ENCODE results near the gene LPAR6.

DNA sequence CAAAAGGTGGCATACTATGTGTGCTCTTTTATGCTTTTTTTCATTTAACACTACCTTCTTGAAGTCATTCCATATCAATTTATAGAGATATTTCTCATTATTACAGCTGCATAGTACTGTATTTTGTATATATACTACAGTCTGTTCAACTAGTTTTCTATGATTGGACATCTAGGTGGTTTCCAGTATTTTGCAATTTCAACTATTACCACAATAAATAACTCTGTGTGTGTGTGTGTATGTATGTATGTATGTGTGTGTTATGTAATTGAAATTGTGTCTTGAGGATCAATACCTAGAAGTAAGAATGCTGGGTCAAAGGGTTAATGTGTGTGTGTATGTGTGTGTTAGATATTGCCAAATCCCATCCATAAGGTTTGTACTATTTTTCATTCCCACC is 7.0 kb downstream of the LPAR6 start:
- TF ChIP-seq, protein P1, sequence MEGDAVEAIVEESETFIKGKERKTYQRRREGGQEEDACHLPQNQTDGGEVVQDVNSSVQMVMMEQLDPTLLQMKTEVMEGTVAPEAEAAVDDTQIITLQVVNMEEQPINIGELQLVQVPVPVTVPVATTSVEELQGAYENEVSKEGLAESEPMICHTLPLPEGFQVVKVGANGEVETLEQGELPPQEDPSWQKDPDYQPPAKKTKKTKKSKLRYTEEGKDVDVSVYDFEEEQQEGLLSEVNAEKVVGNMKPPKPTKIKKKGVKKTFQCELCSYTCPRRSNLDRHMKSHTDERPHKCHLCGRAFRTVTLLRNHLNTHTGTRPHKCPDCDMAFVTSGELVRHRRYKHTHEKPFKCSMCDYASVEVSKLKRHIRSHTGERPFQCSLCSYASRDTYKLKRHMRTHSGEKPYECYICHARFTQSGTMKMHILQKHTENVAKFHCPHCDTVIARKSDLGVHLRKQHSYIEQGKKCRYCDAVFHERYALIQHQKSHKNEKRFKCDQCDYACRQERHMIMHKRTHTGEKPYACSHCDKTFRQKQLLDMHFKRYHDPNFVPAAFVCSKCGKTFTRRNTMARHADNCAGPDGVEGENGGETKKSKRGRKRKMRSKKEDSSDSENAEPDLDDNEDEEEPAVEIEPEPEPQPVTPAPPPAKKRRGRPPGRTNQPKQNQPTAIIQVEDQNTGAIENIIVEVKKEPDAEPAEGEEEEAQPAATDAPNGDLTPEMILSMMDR (IDR thresholded peaks at IDR 0.05), result no peak
- no peak for TF ChIP-seq POLR2A (IDR thresholded peaks at IDR 0.05; ENCODE audit: low read depth)
- no peak for TF ChIP-seq POLR2AphosphoS5 (IDR thresholded peaks at IDR 0.05)

Data from esophagus muscularis mucosa (tissue), 3 donors.